Endothelial cell of umbilical vein (primary cell): ENCODE data around the gene STAB2. TPM values are rescaled to one million over a fixed set of nuclear protein-coding genes. Genes with fewer than 3 reads are reported as not detected.

Source experiments
- BruUV-seq: library from RNA; stranded (reverse); fragments of 400-500 nt; replicated peaks from 2 replicates; lab custom pipeline; 2021; lab: Mats Ljungman, UMichigan
- CTCF ChIA-PET: fragments of 300-600, 350-600 bp; sonication (Branson Sonifier 250); formaldehyde crosslinking; loops from one replicate; lab custom pipeline; 2021; ENCODE audit warnings: antibody characterized with exemption, inconsistent platforms; lab: Charles Lee
- POLR2A ChIA-PET: fragments of 300-600, 350-600 bp; sonication (Branson Sonifier 250); formaldehyde crosslinking; loops from one replicate; lab custom pipeline; 2021; ENCODE audit warnings: antibody characterized with exemption, inconsistent platforms; lab: Charles Lee
- DNase-seq: peaks from one replicate; pipeline ENCODE4 v3.0.0-alpha.2; 2011; ENCODE audit warnings: low read depth, low spot score
- FAIRE-seq: peaks from 2 replicates; lab custom pipeline; 2011; peaks lifted over from hg19 to GRCh38; lab: Jason Lieb, UNC
- H2AFZ ChIP-seq: 2 replicates; pipeline ENCODE4 v1.6.0; 2012; ENCODE audit warnings: low read depth, low read length, control low read depth, inconsistent platforms
- H3K27ac ChIP-seq: 2 replicates; pipeline ENCODE4 v1.5.1; 2011; ENCODE audit warnings: low read depth, mild to moderate bottlenecking, control low read depth, low read length, moderate library complexity; ENCODE audit not compliant: insufficient read depth
- H3K27me3 ChIP-seq, 2 experiments: 2 replicates each; pipeline versions ENCODE4 v1.6.0 to v1.6.1; 2011; ENCODE audit warnings: low read length in 2 of 2, mixed read lengths in 1 of 2; ENCODE audit not compliant: control insufficient read depth in 2 of 2, insufficient read depth in 2 of 2
- H3K36me3 ChIP-seq, 2 experiments: 2 replicates in 1 of 2; 3 replicates in 1 of 2; pipeline ENCODE4 v1.5.1; 2011; ENCODE audit warnings: low read length in 2 of 2, mild to moderate bottlenecking in 1 of 2, moderate library complexity in 1 of 2; ENCODE audit not compliant: control insufficient read depth in 2 of 2, insufficient read depth in 2 of 2; ENCODE audit errors: extremely low read depth in 1 of 2
- H3K4me1 ChIP-seq: 3 replicates; pipeline ENCODE4 v1.5.1; 2011; ENCODE audit warnings: mild to moderate bottlenecking, low read length; ENCODE audit not compliant: control insufficient read depth, insufficient read depth; ENCODE audit errors: extremely low read depth
- H3K4me2 ChIP-seq: 2 replicates; pipeline ENCODE4 v1.6.1; 2011; ENCODE audit warnings: low read length, control low read depth, mixed read lengths; ENCODE audit not compliant: insufficient read depth
- H3K4me3 ChIP-seq, 3 experiments: fragments of 200-600 bp in 1 of 3; sonication (generic), shearing (Covaris generic) in 1 of 3; replicated peaks in 1 of 3; 2 replicates each; pipeline ENCODE4 v1.5.1; 2011 to 2016; ENCODE audit warnings: control low read depth in 3 of 3, low read length in 3 of 3, mild to moderate bottlenecking in 2 of 3, inconsistent platforms in 1 of 3, low read depth in 1 of 3, moderate library complexity in 1 of 3; ENCODE audit not compliant: insufficient read depth in 1 of 3
- H3K79me2 ChIP-seq: 2 replicates; pipeline ENCODE4 v1.6.0; 2012; ENCODE audit warnings: low read length, inconsistent platforms; ENCODE audit not compliant: control insufficient read depth, insufficient read depth
- H3K9ac ChIP-seq: replicated peaks from 2 replicates; pipeline ENCODE3; 2011; ENCODE audit warnings: low read length, control low read depth; ENCODE audit not compliant: insufficient read depth; ENCODE audit errors: extremely low read depth
- H3K9me1 ChIP-seq: replicated peaks from 3 replicates; pipeline ENCODE4 v1.6.0; 2011; ENCODE audit warnings: mild to moderate bottlenecking, low read length; ENCODE audit not compliant: control insufficient read depth, insufficient read depth; ENCODE audit errors: extremely low read depth
- H3K9me3 ChIP-seq: replicated peaks from 2 replicates; pipeline ENCODE4 v1.5.1; 2012; ENCODE audit warnings: low read length, inconsistent platforms; ENCODE audit not compliant: control insufficient read depth, insufficient read depth
- H4K20me1 ChIP-seq: replicated peaks from 2 replicates; pipeline ENCODE3; 2011; ENCODE audit warnings: mild to moderate bottlenecking, low read length; ENCODE audit not compliant: control insufficient read depth, insufficient read depth; ENCODE audit errors: extremely low read depth
- EZH2 ChIP-seq: IDR thresholded peaks from 2 replicates; pipeline ENCODE4 v1.6.1; 2012; ENCODE audit warnings: borderline replicate concordance, low read depth, mild to moderate bottlenecking, moderate library complexity, low read length, inconsistent platforms; ENCODE audit not compliant: severe bottlenecking
- FOS ChIP-seq: IDR thresholded peaks from 2 replicates; pipeline ENCODE4 v1.6.1; 2011; ENCODE audit warnings: mild to moderate bottlenecking, low read length, moderate library complexity, borderline replicate concordance; ENCODE audit not compliant: insufficient read depth
- GATA2 ChIP-seq: IDR thresholded peaks from 2 replicates; pipeline ENCODE4 v1.7.0; 2011; ENCODE audit warnings: low read depth, mild to moderate bottlenecking, moderate library complexity, mixed read lengths, low read length; ENCODE audit not compliant: insufficient read length, insufficient read depth
- JUN ChIP-seq: IDR thresholded peaks from 2 replicates; pipeline ENCODE4 v1.6.1; 2011; ENCODE audit warnings: borderline replicate concordance, low read depth; ENCODE audit not compliant: insufficient read length, insufficient read depth
- MYC ChIP-seq: IDR thresholded peaks from one replicate; pipeline ENCODE4 v1.6.1; 2011; ENCODE audit warnings: mild to moderate bottlenecking, low read depth, low read length
- POLR2A ChIP-seq: IDR thresholded peaks from 2 replicates; pipeline ENCODE4 v1.6.1; 2012; ENCODE audit warnings: low read depth, mild to moderate bottlenecking, control low read depth, low read length
- POLR2AphosphoS5 ChIP-seq: IDR thresholded peaks from 2 replicates; pipeline ENCODE4 v1.6.1; 2012; ENCODE audit warnings: low read depth, mild to moderate bottlenecking, control low read depth, low read length, moderate library complexity; ENCODE audit not compliant: insufficient read depth
- dilution Hi-C: fragments of 300-500 bp; cut with MboI; formaldehyde crosslinking; loops from one replicate; pipeline ENCODE4 v1.15.0; 2019; ENCODE audit warnings: low sequenced_read_pairs; ENCODE audit not compliant: extremely low pct_ligation_motif_present
- intact Hi-C: fragments of 100-400 bp; cut with micrococcal nuclease; formaldehyde crosslinking; loops from one replicate; pipeline ENCODE4 v1.10.0; 2022
- polyA plus RNA-seq, 4 experiments: library from polyadenylated mRNA; depleted of rRNA in 3 of 4; stranded (reverse) in 3 of 4; unstranded in 1 of 4; fragments of >200 nt; gene quantifications; 2 replicates each; pipeline versions ENCODE4 v1.2.1 to v1.2.3, GENCODE V29; 2011 to 2012; ENCODE audit warnings: missing spikeins in 1 of 4
- total RNA-seq: library from RNA; stranded (reverse); gene quantifications from 2 replicates; pipeline ENCODE4 v1.2.3, GENCODE V29; 2021
- TF ChIP-seq, protein P1 (sequence below), 2 donors: IDR thresholded peaks; 1 replicate in 1 of 2; 2 replicates in 1 of 2; pipeline ENCODE4 v1.5.1; 2011; ENCODE audit warnings: low read length in 2 of 2, mild to moderate bottlenecking in 2 of 2, moderate library complexity in 2 of 2, control low read depth in 1 of 2, inconsistent platforms in 1 of 2, low read depth in 1 of 2; ENCODE audit not compliant: insufficient read depth in 1 of 2; ENCODE audit errors: extremely low read depth in 1 of 2
- TF ChIP-seq, protein P2 (sequence below): IDR thresholded peaks from 2 replicates; pipeline ENCODE4 v1.6.1; 2011; ENCODE audit not compliant: insufficient read depth, insufficient read length

Gene STAB2
- total and polyA plus RNA-seq, 2 donors (not counting 3 experiments of a cell fraction or from before 2014, with no cell fraction given), result 0.01 TPM; not detected in 1

DNA sequence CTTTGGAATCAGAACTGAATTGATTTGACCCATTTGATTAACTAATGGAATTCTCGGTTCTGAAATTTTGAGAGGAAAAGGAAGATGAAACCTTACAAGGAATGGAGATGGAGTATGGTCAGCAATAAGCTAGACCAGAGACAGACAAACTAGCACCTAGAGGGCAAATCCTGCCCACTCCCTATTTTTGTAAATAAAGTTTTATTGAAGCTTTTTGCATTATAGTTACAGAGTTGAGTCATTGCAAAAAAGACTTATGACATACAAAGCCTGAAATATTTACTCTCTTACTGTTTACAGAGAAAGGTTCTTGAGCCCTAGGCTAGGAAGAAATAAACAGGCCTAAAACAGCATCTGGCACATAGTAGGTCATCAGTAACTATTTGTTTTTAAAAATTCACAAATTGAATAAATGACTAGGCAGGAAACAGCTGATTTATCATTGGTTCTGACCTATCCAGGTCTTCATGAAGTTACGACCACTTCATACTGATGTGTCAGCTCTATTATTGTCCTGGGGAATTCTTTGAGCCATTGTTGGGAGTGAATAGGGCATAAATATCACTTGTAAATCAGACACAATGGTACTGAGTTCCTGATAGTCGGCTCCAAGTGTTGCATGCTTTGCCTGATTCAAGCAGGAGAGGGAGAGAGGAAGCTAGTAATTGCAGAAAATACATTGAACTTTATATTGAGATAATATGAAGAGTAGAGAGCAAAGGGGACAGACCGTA is 14.6 kb upstream of the STAB2 start:
- CTCF ChIA-PET, result interaction anchor here (0.7 to 6.3 kb wide), 4 partner anchors 10 to 623 kb away, joined by 3 to 107 read pairs (median 4); partner anchors contain the start of gene STAB2
- FAIRE-seq, result no peak

DNA sequence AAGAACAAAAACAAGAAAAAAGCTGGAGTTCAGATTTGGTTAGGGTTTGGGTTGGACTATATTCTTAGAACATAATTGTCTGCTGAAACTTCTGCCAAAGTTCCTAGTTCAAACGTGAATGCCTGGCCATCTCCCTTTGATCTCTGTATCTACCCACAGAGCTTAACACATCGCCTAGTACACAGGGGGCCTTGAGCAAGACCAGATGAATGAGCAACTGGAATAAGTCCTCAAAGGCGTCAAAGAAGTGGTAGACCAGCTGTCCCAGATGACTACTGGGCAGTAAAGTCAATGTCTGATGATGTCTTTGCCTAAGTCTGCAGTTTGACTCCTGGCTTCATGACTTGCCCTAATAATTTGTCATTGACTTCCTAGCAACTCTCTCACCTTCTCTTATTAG is 13.9 kb upstream of the STAB2 start:
- H3K4me1 ChIP-seq, result no peaks in the 10 kb centered on the region
- no peaks in the 10 kb centered on the region for H3K79me2 ChIP-seq
- no peaks in the 10 kb centered on the region for H3K9me1 ChIP-seq
- H2AFZ ChIP-seq, result no peak overlapping the region
- H3K9me3 ChIP-seq, result no peaks in the 10 kb centered on the region
- H3K9ac ChIP-seq, result no peak overlapping the region
- no peak overlapping the region for H3K4me2 ChIP-seq
- no TSS peak for BruUV-seq
- no peak for TF ChIP-seq FOS
- TF ChIP-seq GATA2, result no peak
- TF ChIP-seq JUN, result no peak
- TF ChIP-seq POLR2A, result no peak
- TF ChIP-seq, protein P1, sequence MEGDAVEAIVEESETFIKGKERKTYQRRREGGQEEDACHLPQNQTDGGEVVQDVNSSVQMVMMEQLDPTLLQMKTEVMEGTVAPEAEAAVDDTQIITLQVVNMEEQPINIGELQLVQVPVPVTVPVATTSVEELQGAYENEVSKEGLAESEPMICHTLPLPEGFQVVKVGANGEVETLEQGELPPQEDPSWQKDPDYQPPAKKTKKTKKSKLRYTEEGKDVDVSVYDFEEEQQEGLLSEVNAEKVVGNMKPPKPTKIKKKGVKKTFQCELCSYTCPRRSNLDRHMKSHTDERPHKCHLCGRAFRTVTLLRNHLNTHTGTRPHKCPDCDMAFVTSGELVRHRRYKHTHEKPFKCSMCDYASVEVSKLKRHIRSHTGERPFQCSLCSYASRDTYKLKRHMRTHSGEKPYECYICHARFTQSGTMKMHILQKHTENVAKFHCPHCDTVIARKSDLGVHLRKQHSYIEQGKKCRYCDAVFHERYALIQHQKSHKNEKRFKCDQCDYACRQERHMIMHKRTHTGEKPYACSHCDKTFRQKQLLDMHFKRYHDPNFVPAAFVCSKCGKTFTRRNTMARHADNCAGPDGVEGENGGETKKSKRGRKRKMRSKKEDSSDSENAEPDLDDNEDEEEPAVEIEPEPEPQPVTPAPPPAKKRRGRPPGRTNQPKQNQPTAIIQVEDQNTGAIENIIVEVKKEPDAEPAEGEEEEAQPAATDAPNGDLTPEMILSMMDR (IDR thresholded peaks at IDR 0.05; ENCODE audit: extremely low read depth in 1 of 2, insufficient read depth in 1 of 2, low read depth in 1 of 2, low read length in 2 of 2), result no peak
- TF ChIP-seq, protein P2, sequence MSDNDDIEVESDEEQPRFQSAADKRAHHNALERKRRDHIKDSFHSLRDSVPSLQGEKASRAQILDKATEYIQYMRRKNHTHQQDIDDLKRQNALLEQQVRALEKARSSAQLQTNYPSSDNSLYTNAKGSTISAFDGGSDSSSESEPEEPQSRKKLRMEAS, result no peak
- no peak for TF ChIP-seq MYC
- TF ChIP-seq POLR2AphosphoS5, result no peak
- no peak for TF ChIP-seq EZH2
- ChIA-PET POLR2A (no interaction called here), CTCF (interaction anchor here (1.2 to 6.3 kb wide), 3 partner anchors 10 to 624 kb away, joined by 3 to 107 read pairs (median 5); no protein-coding TSS in a partner anchor)
- no peaks in the 10 kb centered on the region for H4K20me1 ChIP-seq
- peaks cover 7 to 13% of the 10 kb centered on the region in 2 experiments for H3K27me3 ChIP-seq
- dilution Hi-C loops (no loop called here), intact Hi-C loops (no loop called here)
- H3K4me3 ChIP-seq, result no peak overlapping the region
- FAIRE-seq (no peak), DNase-seq (no peak)
- no peaks in the 10 kb centered on the region for H3K36me3 ChIP-seq
- H3K27ac ChIP-seq, result no peak overlapping the region

More for the DNA sequence above, 14.6 kb upstream of the STAB2 start:
- dilution Hi-C loops, result no loop called here
- no peak for DNase-seq
- Histone ChIP-seq H3K9ac (no peak overlapping the region), H3K9me3 (no peaks in the 10 kb centered on the region), H3K27me3 (peaks cover 7 to 13% of the 10 kb centered on the region in 2 experiments), H3K4me1 (no peaks in the 10 kb centered on the region), H2AFZ (no peak overlapping the region), H3K79me2 (no peaks in the 10 kb centered on the region), H3K27ac (no peak overlapping the region), H4K20me1 (no peaks in the 10 kb centered on the region), H3K9me1 (no peaks in the 10 kb centered on the region), H3K36me3 (no peaks in the 10 kb centered on the region), H3K4me3 (no peak overlapping the region), H3K4me2 (no peak overlapping the region)
- POLR2A ChIA-PET, result no interaction called here
- intact Hi-C loops, result no loop called here
- BruUV-seq, result no TSS peak
- TF ChIP-seq GATA2, result no peak
